IPS-20b (cell line): Measurements from ENCODE around the gene REN.
A peak's percentile ranks its signal among the peaks of the same experiment; 100 is the strongest.

Experiments used
- H3K27ac ChIP-seq: one replicate; pipeline ENCODE4 v1.5.1; 2013; ENCODE audit warnings: low read length
- H3K27me3 ChIP-seq: 2 replicates; pipeline ENCODE4 v1.6.1; 2013; ENCODE audit warnings: mild to moderate bottlenecking, low read length, inconsistent platforms; ENCODE audit not compliant: insufficient read depth
- H3K36me3 ChIP-seq: 2 replicates; pipeline ENCODE4 v1.6.1; 2013; ENCODE audit warnings: low read depth, mild to moderate bottlenecking, inconsistent platforms, low read length, moderate library complexity; ENCODE audit not compliant: insufficient read depth
- H3K4me1 ChIP-seq: 2 replicates; pipeline ENCODE4 v1.6.1; 2013; ENCODE audit warnings: mild to moderate bottlenecking, control low read depth, inconsistent platforms, low read length, moderate library complexity; ENCODE audit not compliant: insufficient read depth
- H3K4me3 ChIP-seq: 2 replicates; pipeline ENCODE4 v1.5.1; 2013; ENCODE audit warnings: mild to moderate bottlenecking, low read length, inconsistent platforms
- H3K9ac ChIP-seq: 2 replicates; pipeline ENCODE4 v1.6.1; 2013; ENCODE audit warnings: low read depth, mild to moderate bottlenecking, inconsistent platforms, low read length, moderate library complexity
- H3K9me3 ChIP-seq: 2 replicates; pipeline ENCODE4 v1.6.1; 2013; ENCODE audit warnings: mild to moderate bottlenecking, low read depth, low read length, inconsistent platforms; ENCODE audit not compliant: insufficient read depth

The REN gene

DNA sequence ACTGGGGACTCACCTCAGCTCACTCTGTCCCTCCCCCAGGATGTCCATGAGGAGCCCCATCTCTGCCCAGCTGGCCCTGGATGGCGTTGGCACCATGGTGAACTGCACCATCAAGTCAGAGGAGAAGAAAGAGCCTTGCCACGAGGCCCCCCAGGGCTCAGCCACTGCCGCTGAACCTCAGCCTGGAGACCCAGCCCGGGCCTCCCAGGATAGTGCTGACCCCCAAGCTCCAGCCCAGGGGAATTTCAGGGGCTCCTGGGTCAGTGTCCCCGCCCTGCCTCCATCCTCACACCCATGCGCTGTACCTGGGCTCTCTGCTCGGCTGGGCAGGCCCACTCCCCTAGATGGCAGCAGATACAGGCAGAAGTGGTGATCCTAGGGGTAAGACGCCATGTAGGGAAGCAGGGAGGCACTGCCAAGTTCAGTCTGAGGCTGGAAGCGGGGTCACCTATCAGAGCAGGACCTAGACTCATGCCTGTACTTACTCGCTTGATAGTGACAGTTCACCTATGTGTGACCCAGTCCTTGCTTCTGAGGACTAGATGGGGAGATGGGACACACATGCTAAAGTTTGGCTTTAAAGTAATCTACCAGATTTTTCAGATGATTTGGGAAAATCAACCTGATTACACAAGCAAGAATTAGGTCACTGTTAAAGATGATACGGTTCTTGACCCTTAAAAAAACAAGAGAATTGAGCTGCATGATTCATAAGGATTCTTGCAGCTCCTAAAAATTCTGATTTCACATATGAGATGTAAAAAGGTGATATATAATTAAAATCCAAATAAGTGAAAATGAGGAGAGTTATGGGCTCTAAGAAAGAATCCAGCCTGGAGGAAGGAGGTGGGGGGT, 53.0 kb downstream of the REN start:
- Histone ChIP-seq H3K9me3 (no peaks in the 10 kb centered on the region), H3K9ac (no peak overlapping the region), H3K27ac (no peak overlapping the region), H3K36me3 (peaks cover 38% of the 10 kb centered on the region), H3K27me3 (no peaks in the 10 kb centered on the region), H3K4me1 (peaks cover 21% of the 10 kb centered on the region), H3K4me3 (no peak overlapping the region)

DNA sequence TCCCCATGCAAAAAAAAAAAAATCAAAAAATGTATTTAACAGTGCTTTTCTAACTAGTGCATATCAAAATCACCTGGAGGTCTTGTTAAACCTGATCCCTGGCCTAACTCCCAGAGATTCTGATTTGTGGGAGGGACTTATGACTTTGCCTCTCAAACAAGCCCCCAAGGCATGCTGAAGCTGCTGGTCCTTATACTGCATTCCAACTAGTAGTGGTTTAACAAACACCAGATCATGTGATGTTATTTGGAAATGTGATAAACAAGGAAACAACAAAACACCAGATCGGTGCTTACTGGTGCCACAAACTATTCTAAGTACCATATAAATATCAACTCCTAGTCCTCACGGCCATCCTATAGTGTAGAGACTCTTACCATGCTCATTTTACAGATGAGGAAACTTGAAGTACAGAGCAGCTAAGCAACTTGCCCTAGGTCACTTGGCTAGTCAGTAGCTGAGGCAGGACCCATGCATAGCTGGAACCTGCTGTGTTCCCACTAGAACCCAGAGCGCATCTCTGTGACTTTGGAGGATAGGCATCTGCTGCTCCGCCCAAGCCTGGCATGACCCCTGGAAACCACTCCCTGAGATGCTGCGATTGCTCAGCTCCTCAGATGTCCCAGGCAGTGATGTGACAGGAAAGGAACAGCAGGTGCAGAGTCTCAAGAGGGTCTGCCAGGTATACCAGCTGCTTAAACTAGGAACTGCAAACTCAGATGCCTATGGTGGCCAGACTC, 55.1 kb downstream of the REN start:
- H3K4me3 ChIP-seq: no peak overlapping the region
- H3K4me1 ChIP-seq: peaks cover 32% of the 10 kb centered on the region
- H3K27ac ChIP-seq: no peak overlapping the region
- H3K9ac ChIP-seq: no peak overlapping the region
- peaks cover 19% of the 10 kb centered on the region for H3K36me3 ChIP-seq
- H3K27me3 ChIP-seq: no peaks in the 10 kb centered on the region
- H3K9me3 ChIP-seq: no peaks in the 10 kb centered on the region

DNA sequence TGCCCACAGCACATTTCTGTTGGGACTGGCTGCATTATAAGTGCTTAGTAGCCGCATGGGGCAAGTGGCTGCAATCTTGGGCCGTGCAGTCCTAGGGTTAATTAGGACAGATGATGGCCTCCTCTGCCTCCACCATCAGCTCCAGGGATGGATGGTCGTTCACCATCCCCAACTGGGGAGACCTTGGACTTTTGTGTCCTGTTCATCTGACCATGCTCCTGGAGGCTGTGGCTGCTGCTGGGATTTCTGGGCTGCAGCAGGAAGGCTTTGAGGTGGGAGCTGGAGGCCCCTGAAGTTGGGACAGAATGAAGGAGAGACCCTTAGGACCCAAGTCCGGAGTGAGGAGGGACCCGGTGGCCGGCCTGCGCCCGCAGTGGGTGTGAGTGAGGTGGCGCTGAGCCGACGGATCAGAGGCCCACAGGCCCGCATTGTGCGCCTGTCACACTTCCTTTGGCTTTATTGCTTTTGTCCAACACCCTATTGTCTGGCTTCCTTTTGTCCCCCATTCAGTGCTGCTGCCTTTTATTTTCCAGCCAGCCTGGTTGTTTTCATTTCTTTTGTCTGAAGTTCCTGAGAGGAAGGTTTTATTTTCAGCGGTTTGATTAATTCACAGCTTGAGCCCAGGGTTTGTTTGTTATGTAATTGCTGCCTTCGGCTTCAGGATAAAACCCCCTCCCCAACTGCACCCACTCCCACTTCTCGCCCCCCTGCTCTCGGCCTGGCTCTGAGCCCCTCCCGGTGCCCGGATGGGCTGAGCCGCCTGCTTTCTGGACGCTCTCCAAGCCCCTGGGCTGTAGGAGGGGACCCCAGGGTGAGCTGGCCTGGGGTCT, 57.6 kb downstream of the REN start:
- Histone ChIP-seq H3K27ac (peak overlapping the region; percentile 26), H3K27me3 (no peaks in the 10 kb centered on the region), H3K9me3 (no peaks in the 10 kb centered on the region), H3K4me1 (peaks cover 45% of the 10 kb centered on the region), H3K36me3 (no peaks in the 10 kb centered on the region), H3K4me3 (peak overlapping the region; percentile 54; the same call in 1 of the 2 replicates), H3K9ac (peak overlapping the region; percentile 40; the same call in 1 of the 2 replicates)

DNA sequence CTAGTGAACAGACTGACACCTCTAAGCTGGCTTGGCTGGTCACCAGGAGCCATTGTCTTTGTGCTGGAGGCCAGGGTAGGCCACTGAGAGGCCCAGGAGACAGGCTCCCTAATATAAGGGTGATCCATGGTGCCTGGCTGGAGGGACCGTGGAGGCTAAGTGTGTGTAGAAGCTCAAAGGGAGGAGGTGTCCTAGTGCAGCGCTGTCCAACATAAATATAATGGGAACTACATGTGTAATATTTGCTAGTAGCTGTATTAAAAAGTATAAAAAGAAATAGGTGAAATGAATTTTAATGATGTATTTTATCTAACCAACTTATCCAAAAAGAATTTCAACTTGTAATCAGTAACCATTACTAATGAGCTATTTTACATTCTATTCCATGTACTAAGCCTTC, 58.2 kb downstream of the REN start:
- H3K4me1 ChIP-seq: peaks cover 52% of the 10 kb centered on the region
- peak overlapping the region; percentile 22 for H3K27ac ChIP-seq
- peak overlapping the region; percentile 54; the same call in 1 of the 2 replicates for H3K4me3 ChIP-seq
- H3K36me3 ChIP-seq: no peaks in the 10 kb centered on the region
- no peaks in the 10 kb centered on the region for H3K9me3 ChIP-seq
- H3K9ac ChIP-seq: peak overlapping the region; percentile 40; the same call in 1 of the 2 replicates
- no peaks in the 10 kb centered on the region for H3K27me3 ChIP-seq

- H3K4me3 ChIP-seq: no peak overlapping the region
- H3K27me3 ChIP-seq: no peaks in the 10 kb centered on the region
- no peak overlapping the region for H3K9ac ChIP-seq
- H3K27ac ChIP-seq: no peak overlapping the region
- H3K9me3 ChIP-seq: no peaks in the 10 kb centered on the region
- H3K4me1 ChIP-seq: peaks cover 62% of the 10 kb centered on the region
- H3K36me3 ChIP-seq: no peaks in the 10 kb centered on the region
Observed at GRCh38 chr1:204106825-204107224, 59.3 kb downstream of the REN start.

DNA sequence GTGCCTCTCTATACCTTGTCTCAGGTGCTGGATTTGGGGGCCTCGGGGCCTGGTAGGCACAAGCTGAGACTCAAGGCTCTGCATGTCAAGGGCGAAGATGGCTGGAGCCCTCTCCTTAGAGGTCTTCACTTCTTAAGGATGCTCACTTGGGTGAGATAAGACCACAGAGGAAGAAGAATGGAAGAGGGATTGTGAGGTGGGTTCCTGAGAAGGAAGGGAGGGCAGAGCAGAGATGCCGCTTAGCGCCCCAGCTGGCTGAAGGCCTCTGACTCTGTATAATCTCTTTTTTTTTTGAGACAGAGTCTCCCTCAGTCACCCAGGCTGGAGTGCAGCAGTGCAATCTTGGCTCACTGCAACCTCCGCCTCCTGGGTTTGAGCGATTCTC, 61.0 kb downstream of the REN start:
- Histone ChIP-seq H3K27ac (no peak overlapping the region), H3K4me1 (peaks cover 63% of the 10 kb centered on the region), H3K9me3 (no peaks in the 10 kb centered on the region), H3K4me3 (no peak overlapping the region), H3K36me3 (no peaks in the 10 kb centered on the region), H3K9ac (no peak overlapping the region), H3K27me3 (no peaks in the 10 kb centered on the region)
